HL-60 (cell line): ENCODE measurements around the gene TBK1.

Experiments
- DNase-seq, 2 experiments: peaks; one replicate each; pipeline ENCODE4 v3.0.0-alpha.2; 2010 to 2020; ENCODE audit warnings: low read depth in 1 of 2, low spot score in 1 of 2
- H3K27ac ChIP-seq: fragments of 250-450 bp; sonication (Bioruptor Pico); replicated peaks from 2 replicates; pipeline ENCODE4 v1.5.1; 2020; ENCODE audit warnings: mild to moderate bottlenecking, moderate library complexity
- H3K27me3 ChIP-seq: fragments of 250-450 bp; sonication (Bioruptor Pico); 2 replicates; pipeline ENCODE4 v1.5.1; 2021; ENCODE audit warnings: mild to moderate bottlenecking, moderate library complexity; ENCODE audit not compliant: insufficient read depth, poor library complexity, severe bottlenecking
- H3K4me3 ChIP-seq: replicated peaks from 2 replicates; pipeline ENCODE4 v1.5.1; 2011; ENCODE audit warnings: mild to moderate bottlenecking, control low read depth, low read length; ENCODE audit not compliant: insufficient read depth
- CTCF ChIP-seq: IDR thresholded peaks from one replicate; pipeline ENCODE4 v1.5.1; 2011; ENCODE audit warnings: low read length, control low read depth, inconsistent platforms; ENCODE audit not compliant: insufficient read depth
- GABPA ChIP-seq: IDR thresholded peaks from 2 replicates; pipeline ENCODE4 v1.6.1; 2012; ENCODE audit warnings: low read depth
- POLR2AphosphoS5 ChIP-seq: IDR thresholded peaks from 2 replicates; pipeline ENCODE4 v1.6.1; 2012; ENCODE audit warnings: low read depth
- REST ChIP-seq: IDR thresholded peaks from 2 replicates; pipeline ENCODE4 v1.6.1; 2012; ENCODE audit warnings: low read depth; ENCODE audit not compliant: insufficient replicate concordance
- SPI1 ChIP-seq: IDR thresholded peaks from 2 replicates; pipeline ENCODE4 v1.6.1; 2012; ENCODE audit warnings: low read depth, mild to moderate bottlenecking, borderline replicate concordance

TBK1 gene

GRCh38 chr12:64466178-64466577 lies 14.3 kb downstream of the TBK1 start:
- H3K27me3 ChIP-seq = no peaks in the 10 kb centered on the region
- H3K27ac ChIP-seq = no peak overlapping the region
- TF ChIP-seq POLR2AphosphoS5 (no peak), REST (no peak), CTCF (no peak), GABPA (no peak), SPI1 (no peak)
- no peak overlapping the region for H3K4me3 ChIP-seq
- no peak for DNase-seq

GRCh38 chr12:64468966-64469365 lies 17.0 kb downstream of the TBK1 start:
- TF ChIP-seq CTCF = no peak
- no peak for TF ChIP-seq SPI1
- TF ChIP-seq POLR2AphosphoS5 = no peak
- TF ChIP-seq REST = no peak
- TF ChIP-seq GABPA = no peak
- no peak overlapping the region for H3K27ac ChIP-seq
- no peak overlapping the region for H3K4me3 ChIP-seq
- no peak for DNase-seq
- no peaks in the 10 kb centered on the region for H3K27me3 ChIP-seq

- Histone ChIP-seq H3K4me3 (no peak overlapping the region), H3K27ac (no peak overlapping the region), H3K27me3 (no peaks in the 10 kb centered on the region)
- DNase-seq = no peak
- TF ChIP-seq GABPA (no peak), REST (no peak), CTCF (no peak), POLR2AphosphoS5 (no peak), SPI1 (no peak)
Observed at GRCh38 chr12:64469455-64470142, 17.7 kb downstream of the TBK1 start.
